ENCODE data around the gene KPNA1. TPM values are rescaled to one million over a fixed set of nuclear protein-coding genes. Genes with fewer than 3 reads are reported as not detected.
A peak's percentile ranks its signal among the peaks of the same experiment; 100 is the strongest.

Gene KPNA1
- total RNA-seq, 6 experiments from 2014 or later, result 93.5 to 105 (median 98.1) TPM

DNA sequence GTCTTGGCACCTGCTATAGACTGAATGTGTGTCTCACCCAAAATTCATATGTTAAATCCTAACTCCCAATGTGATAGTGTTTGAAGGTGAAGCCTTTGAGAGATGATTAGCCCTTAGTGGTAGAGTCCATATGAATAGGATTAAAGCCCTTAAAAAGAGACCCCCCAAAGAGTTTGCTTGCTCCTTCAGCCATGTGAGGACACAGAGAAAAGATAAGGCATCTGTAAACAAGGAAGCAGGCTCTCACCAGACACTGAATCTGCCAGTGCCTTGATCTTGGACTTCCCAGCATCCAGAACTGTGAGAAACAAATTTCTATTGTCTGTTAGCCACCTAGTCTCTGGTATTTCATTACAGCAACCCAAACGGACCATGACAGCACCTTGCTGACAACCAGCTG lies 16.6 kb downstream of the KPNA1 start:
- peak overlapping the region; percentile 69 for H3K27ac Mint-ChIP-seq
- no peaks in the 10 kb centered on the region; the same call in 1 of the 2 replicates for H3K27me3 Mint-ChIP-seq (ENCODE audit: insufficient read depth)
- H3K4me3 Mint-ChIP-seq, result no peak overlapping the region; the same call in 1 of the 2 replicates
- peaks cover 15% of the 10 kb centered on the region for H3K36me3 Mint-ChIP-seq (ENCODE audit: low read depth)
- peaks cover 56% of the 10 kb centered on the region for H3K4me1 Mint-ChIP-seq (ENCODE audit: low read depth)
- no peak for DNase-seq
- TF ChIP-seq, protein P1, sequence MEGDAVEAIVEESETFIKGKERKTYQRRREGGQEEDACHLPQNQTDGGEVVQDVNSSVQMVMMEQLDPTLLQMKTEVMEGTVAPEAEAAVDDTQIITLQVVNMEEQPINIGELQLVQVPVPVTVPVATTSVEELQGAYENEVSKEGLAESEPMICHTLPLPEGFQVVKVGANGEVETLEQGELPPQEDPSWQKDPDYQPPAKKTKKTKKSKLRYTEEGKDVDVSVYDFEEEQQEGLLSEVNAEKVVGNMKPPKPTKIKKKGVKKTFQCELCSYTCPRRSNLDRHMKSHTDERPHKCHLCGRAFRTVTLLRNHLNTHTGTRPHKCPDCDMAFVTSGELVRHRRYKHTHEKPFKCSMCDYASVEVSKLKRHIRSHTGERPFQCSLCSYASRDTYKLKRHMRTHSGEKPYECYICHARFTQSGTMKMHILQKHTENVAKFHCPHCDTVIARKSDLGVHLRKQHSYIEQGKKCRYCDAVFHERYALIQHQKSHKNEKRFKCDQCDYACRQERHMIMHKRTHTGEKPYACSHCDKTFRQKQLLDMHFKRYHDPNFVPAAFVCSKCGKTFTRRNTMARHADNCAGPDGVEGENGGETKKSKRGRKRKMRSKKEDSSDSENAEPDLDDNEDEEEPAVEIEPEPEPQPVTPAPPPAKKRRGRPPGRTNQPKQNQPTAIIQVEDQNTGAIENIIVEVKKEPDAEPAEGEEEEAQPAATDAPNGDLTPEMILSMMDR (IDR thresholded peaks at IDR 0.05), result no peak
- H3K9me3 Mint-ChIP-seq, result no peaks in the 10 kb centered on the region

DNA sequence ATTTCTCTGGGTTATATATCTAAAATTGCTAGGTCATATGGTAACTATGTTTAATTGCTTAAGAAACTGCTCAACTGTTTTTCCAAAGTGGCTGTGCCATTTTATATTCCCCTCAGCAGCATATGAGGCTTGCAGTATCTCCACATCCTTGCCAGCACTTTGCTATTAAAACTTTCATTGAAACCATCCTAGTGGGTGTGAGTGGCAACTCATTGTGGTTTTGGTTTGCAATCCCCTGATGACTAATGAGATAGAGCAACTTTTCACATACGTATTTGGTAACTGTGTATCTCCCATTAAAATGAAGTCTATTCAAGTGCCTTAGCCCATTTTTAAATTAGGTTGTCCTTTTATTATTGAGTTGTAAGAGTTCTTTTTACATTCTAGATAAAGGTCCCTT lies 17.3 kb downstream of the KPNA1 start:
- Mint-ChIP-seq H3K27ac (peak overlapping the region; percentile 69), H3K4me3 (no peak overlapping the region), H3K9me3 (no peaks in the 10 kb centered on the region), H3K36me3 (ENCODE audit: low read depth) (peaks cover 15% of the 10 kb centered on the region), H3K27me3 (ENCODE audit: insufficient read depth) (no peaks in the 10 kb centered on the region; the same call in 1 of the 2 replicates), H3K4me1 (ENCODE audit: low read depth) (peaks cover 63% of the 10 kb centered on the region)
- DNase-seq, result peak; percentile 91
- TF ChIP-seq, protein P1 (IDR thresholded peaks at IDR 0.05), result no peak

DNA sequence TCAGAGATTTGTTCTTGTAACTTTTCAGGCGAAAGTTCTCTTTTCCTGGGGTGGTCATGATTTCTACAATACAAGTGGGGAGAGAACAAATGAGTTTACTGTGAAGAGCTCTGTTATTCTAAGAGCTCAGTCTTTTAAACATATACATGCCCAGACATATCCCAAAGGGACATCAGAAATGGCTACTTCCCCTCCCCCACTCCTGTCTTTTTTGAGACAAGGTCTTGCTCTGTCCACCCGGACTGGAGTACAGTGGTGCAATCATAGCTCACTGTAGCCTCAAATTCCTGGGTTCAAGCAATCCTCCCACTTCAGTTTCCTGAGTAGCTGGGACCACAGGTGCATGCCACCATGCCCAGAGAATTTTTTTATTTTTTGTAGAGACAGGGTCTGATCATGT lies 18.2 kb downstream of the KPNA1 start:
- Mint-ChIP-seq H3K27me3 (ENCODE audit: insufficient read depth) (no peaks in the 10 kb centered on the region; the same call in 1 of the 2 replicates), H3K27ac (peak overlapping the region; percentile 56; the same call in 1 of the 2 replicates), H3K4me1 (ENCODE audit: low read depth) (peaks cover 63% of the 10 kb centered on the region), H3K9me3 (no peaks in the 10 kb centered on the region), H3K4me3 (no peak overlapping the region; the same call in 1 of the 2 replicates), H3K36me3 (ENCODE audit: low read depth) (peaks cover 19% of the 10 kb centered on the region)
- no peak for DNase-seq
- TF ChIP-seq, protein P1 (IDR thresholded peaks at IDR 0.05), result no peak

DNA sequence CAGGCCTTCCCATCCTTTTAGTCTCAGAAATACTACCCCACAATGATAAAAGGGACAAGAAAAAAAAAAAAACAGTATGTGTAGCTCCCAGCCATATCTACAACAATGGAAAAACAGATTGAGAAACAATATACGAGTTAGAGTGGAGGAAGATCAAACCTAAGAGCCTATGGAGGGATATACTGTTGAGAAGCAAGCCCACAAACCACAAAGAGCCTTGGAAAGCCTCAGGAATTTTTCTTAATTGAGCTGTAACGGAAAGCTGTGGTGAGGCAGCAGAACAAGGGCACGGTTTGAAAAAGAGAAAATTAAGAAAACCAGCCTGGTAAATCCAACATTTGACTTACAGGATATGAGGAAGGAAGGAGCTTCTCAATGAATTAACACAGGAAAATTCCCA lies 21.4 kb downstream of the KPNA1 start:
- DNase-seq, result peak; percentile 68
- peak overlapping the region; percentile 7 for H3K4me3 Mint-ChIP-seq

DNA sequence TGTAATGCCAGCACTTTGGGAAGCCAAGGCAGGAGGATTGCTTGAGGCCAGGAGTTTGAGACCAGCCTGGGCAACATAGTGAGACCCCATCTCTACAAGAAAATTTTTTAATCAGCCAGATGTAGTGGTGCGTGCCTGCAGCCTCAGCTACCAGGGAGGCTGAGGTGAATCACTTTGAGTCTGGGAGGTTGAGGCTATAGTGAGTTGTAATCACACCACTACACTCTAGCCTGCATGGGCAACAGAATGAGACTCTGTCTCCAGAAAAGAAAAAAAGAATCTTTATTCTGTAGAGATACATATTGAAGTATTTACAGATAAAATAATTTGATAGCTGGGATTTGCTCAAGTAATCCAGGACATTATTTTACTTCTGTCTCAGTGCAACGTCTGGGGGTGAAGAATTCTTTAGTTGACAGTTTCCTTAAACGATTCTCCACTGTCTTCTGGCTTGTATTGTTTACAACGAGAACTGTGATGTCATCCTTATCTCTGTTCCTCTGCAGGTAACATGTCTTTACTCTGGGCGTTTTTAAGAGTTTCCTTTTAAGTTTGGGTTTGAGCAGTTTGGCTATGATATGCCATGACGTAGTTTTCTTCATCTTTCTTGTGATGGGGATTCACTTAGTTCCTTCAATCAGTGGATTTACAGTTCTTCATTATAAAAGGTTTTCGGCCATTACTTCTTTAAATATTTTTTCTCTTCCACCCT lies 26.3 kb downstream of the KPNA1 start:
- peaks cover 29% of the 10 kb centered on the region for H3K4me1 Mint-ChIP-seq (ENCODE audit: low read depth)
- no peak overlapping the region for H3K27ac Mint-ChIP-seq
- H3K9me3 Mint-ChIP-seq, result no peaks in the 10 kb centered on the region
- peaks cover 40% of the 10 kb centered on the region for H3K36me3 Mint-ChIP-seq (ENCODE audit: low read depth)
- no peaks in the 10 kb centered on the region; the same call in 1 of the 2 replicates for H3K27me3 Mint-ChIP-seq (ENCODE audit: insufficient read depth)
- TF ChIP-seq, protein P1 (IDR thresholded peaks at IDR 0.05), result no peak
- H3K4me3 Mint-ChIP-seq, result no peak overlapping the region
- no peak for DNase-seq

More for the DNA sequence above, 21.4 kb downstream of the KPNA1 start:
- Mint-ChIP-seq H3K36me3 (ENCODE audit: low read depth) (peaks cover 43% of the 10 kb centered on the region), H3K27me3 (ENCODE audit: insufficient read depth) (no peaks in the 10 kb centered on the region; the same call in none of the 2 replicates), H3K27ac (peak overlapping the region; percentile 61), H3K4me1 (ENCODE audit: low read depth) (peaks cover 52% of the 10 kb centered on the region), H3K9me3 (no peaks in the 10 kb centered on the region)
- TF ChIP-seq, protein P1 (IDR thresholded peaks at IDR 0.05), result no peak
